HCT116 (cell line): ENCODE measurements around the gene CFAP61. TPM values are rescaled to one million over a fixed set of nuclear protein-coding genes. Genes with fewer than 3 reads are reported as not detected.

Experiments
- ATAC-seq: fragments of 200-7000 bp; cut with Tn5 transposase; 2 replicates; pipeline ENCODE4 v1.9.1; 2020; ENCODE audit warnings: mild to moderate bottlenecking, moderate library complexity
- BruUV-seq: library from RNA; stranded (reverse); fragments of 400-500 nt; replicated peaks from 2 replicates; lab custom pipeline; 2021; lab: Mats Ljungman, UMichigan
- CTCF ChIA-PET: fragments of 300-600 bp; sonication (Branson Sonifier 250); formaldehyde crosslinking; loops from one replicate; lab custom pipeline; 2021; ENCODE audit warnings: antibody characterized with exemption; lab: Charles Lee
- POLR2A ChIA-PET: fragments of 300-600, 350-600 bp; sonication (Branson Sonifier 250); formaldehyde crosslinking; loops from one replicate; lab custom pipeline; 2021; ENCODE audit warnings: antibody characterized with exemption; lab: Charles Lee
- RAD21 ChIA-PET, 2 experiments: fragments of 300-600 bp; sonication (Branson Sonifier 250); formaldehyde crosslinking; loops; one replicate each; lab custom pipeline; 2023; ENCODE audit warnings: low total read pairs in 2 of 2; ENCODE audit not compliant: uncharacterized antibody in 2 of 2, unreplicated experiment in 2 of 2, low non-redundant PET in 1 of 2; lab: Charles Lee
- DNase-seq: peaks from one replicate; pipeline ENCODE4 v3.0.0-alpha.2; 2010; ENCODE audit warnings: low read depth, low spot score
- H2AFZ ChIP-seq: fragments of 200-600 bp; shearing (Covaris generic), sonication (generic); 2 replicates; pipeline ENCODE4 v1.6.1; 2017; ENCODE audit warnings: low read depth, mixed run types, mixed read lengths, antibody characterized with exemption, low read length; ENCODE audit not compliant: poor library complexity, severe bottlenecking
- H3K27ac ChIP-seq: 2 replicates; pipeline ENCODE4 v1.5.1; 2012; ENCODE audit warnings: low read depth, low read length
- H3K27me3 ChIP-seq: fragments of 200-600 bp; sonication (generic); 2 replicates; pipeline ENCODE4 v1.6.1; 2016; ENCODE audit warnings: mixed run types, low read length, mixed read lengths; ENCODE audit not compliant: insufficient read depth
- H3K36me3 ChIP-seq, 2 experiments: fragments of 200-500 bp in 1 of 2; fragments of 200-600 bp in 1 of 2; sonication (Bioruptor generic) in 1 of 2; sonication (generic) in 1 of 2; 2 replicates each; pipeline versions ENCODE4 v1.5.1 to v1.6.1; 2014 to 2016; ENCODE audit warnings: low read length in 2 of 2, inconsistent platforms in 1 of 2, mixed read lengths in 1 of 2, mixed run types in 1 of 2; ENCODE audit not compliant: insufficient read depth in 2 of 2, control insufficient read depth in 1 of 2
- H3K4me1 ChIP-seq, 2 experiments: fragments of 200-600 bp in 1 of 2; sonication (generic) in 1 of 2; 2 replicates each; pipeline versions ENCODE4 v1.5.1 to v1.6.1; 2012 to 2017; ENCODE audit warnings: low read length in 2 of 2, inconsistent platforms in 1 of 2, mild to moderate bottlenecking in 1 of 2, mixed read lengths in 1 of 2, mixed run types in 1 of 2, moderate library complexity in 1 of 2; ENCODE audit not compliant: insufficient read depth in 2 of 2, control insufficient read depth in 1 of 2
- H3K4me2 ChIP-seq: fragments of 200-600 bp; sonication (generic); 2 replicates; pipeline ENCODE4 v1.6.1; 2017; ENCODE audit warnings: mixed run types, low read length, mixed read lengths
- H3K4me3 ChIP-seq, 2 experiments: fragments of 200-600 bp in 1 of 2; sonication (generic) in 1 of 2; replicated peaks in 1 of 2; 2 replicates each; pipeline ENCODE4 v1.5.1; 2011 to 2016; ENCODE audit warnings: low read length in 2 of 2, control low read depth in 1 of 2, low read depth in 1 of 2, mild to moderate bottlenecking in 1 of 2, mixed read lengths in 1 of 2, mixed run types in 1 of 2
- H3K79me2 ChIP-seq: fragments of 200-600 bp; sonication (generic); 2 replicates; pipeline ENCODE4 v1.6.1; 2017; ENCODE audit warnings: mild to moderate bottlenecking, mixed run types, low read length, moderate library complexity, mixed read lengths; ENCODE audit not compliant: insufficient read depth
- H3K9ac ChIP-seq: fragments of 200-600 bp; sonication (generic); 2 replicates; pipeline ENCODE4 v1.6.1; 2016; ENCODE audit warnings: low read length, mixed read lengths
- H3K9me2 ChIP-seq: fragments of 200-600 bp; sonication (generic), shearing (Covaris generic); 2 replicates; pipeline ENCODE4 v1.6.1; 2017; ENCODE audit warnings: mixed run types, mild to moderate bottlenecking, moderate library complexity; ENCODE audit not compliant: insufficient read depth
- H3K9me3 ChIP-seq, 2 experiments: fragments of 200-500 bp in 1 of 2; fragments of 200-600 bp in 1 of 2; sonication (Bioruptor generic) in 1 of 2; sonication (generic) in 1 of 2; 2 replicates each; pipeline ENCODE4 v1.6.1; 2014 to 2017; ENCODE audit warnings: low read length in 2 of 2, mixed read lengths in 2 of 2, inconsistent platforms in 1 of 2, low read depth in 1 of 2, mild to moderate bottlenecking in 1 of 2, mixed run types in 1 of 2, moderate library complexity in 1 of 2; ENCODE audit not compliant: control insufficient read depth in 1 of 2, insufficient read depth in 1 of 2
- H4K20me1 ChIP-seq: fragments of 200-600 bp; sonication (generic), shearing (Covaris generic); 2 replicates; pipeline ENCODE4 v1.6.1; 2017; ENCODE audit warnings: mixed run types, mild to moderate bottlenecking, moderate library complexity; ENCODE audit not compliant: insufficient read depth
- TCF7L2 ChIP-seq: IDR thresholded peaks from 2 replicates; pipeline ENCODE4 v1.7.0; 2011; ENCODE audit warnings: borderline replicate concordance, inconsistent platforms; ENCODE audit not compliant: insufficient read depth, insufficient read length; ENCODE audit errors: extremely low read depth
- YY1 ChIP-seq: IDR thresholded peaks from 2 replicates; pipeline ENCODE4 v1.6.1; 2011; ENCODE audit warnings: low read length, low read depth, moderate library complexity, mild to moderate bottlenecking; ENCODE audit not compliant: insufficient replicate concordance; ENCODE audit errors: extremely low read depth
- ZFX ChIP-seq: fragments of 450-650 bp; IDR thresholded peaks from 2 replicates; pipeline ENCODE4 v1.6.1; 2017
- intact Hi-C: fragments of 100-400 bp; cut with micrococcal nuclease; formaldehyde crosslinking; loops from 2 replicates; pipeline ENCODE4 v1.10.0; 2022
- total RNA-seq: library from RNA; stranded (reverse); gene quantifications from one replicate; pipeline ENCODE4 v1.2.1, GENCODE V29; 2021; ENCODE audit not compliant: unreplicated experiment
- TF ChIP-seq, protein P1 (sequence below): IDR thresholded peaks from 2 replicates; pipeline ENCODE4 v1.6.1; 2012
- TF ChIP-seq, protein P2 (sequence below): IDR thresholded peaks from 2 replicates; pipeline ENCODE4 v1.6.1; 2012; ENCODE audit warnings: low read depth

CFAP61 gene
- total RNA-seq, 1 experiment from 2014 or later, result 1.7 TPM

DNA sequence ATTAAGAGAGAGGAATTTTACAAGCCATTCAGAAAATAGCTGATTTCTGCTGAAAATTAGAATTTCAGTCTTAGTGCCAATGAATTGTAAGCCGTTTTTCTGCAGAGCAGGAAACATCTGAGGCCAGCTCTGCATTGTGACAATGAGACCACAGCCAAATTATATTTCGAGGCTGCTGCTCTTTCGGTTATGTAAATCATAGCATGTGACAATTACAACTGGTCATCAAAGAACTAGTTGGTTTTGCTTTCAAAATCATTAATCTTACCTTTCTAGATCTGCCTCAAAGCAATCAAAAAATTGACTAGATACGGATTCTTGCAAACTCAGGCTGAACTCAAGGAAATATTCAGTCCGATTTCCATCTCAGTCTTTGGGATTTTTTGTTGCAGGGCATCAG, 282.2 kb downstream of the CFAP61 start:
- H4K20me1 ChIP-seq, result no peaks in the 10 kb centered on the region
- DNase-seq (no peak), ATAC-seq (no peak)
- no peak for TF ChIP-seq YY1
- TF ChIP-seq, protein P1, sequence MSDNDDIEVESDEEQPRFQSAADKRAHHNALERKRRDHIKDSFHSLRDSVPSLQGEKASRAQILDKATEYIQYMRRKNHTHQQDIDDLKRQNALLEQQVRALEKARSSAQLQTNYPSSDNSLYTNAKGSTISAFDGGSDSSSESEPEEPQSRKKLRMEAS, result no peak
- TF ChIP-seq, protein P2, sequence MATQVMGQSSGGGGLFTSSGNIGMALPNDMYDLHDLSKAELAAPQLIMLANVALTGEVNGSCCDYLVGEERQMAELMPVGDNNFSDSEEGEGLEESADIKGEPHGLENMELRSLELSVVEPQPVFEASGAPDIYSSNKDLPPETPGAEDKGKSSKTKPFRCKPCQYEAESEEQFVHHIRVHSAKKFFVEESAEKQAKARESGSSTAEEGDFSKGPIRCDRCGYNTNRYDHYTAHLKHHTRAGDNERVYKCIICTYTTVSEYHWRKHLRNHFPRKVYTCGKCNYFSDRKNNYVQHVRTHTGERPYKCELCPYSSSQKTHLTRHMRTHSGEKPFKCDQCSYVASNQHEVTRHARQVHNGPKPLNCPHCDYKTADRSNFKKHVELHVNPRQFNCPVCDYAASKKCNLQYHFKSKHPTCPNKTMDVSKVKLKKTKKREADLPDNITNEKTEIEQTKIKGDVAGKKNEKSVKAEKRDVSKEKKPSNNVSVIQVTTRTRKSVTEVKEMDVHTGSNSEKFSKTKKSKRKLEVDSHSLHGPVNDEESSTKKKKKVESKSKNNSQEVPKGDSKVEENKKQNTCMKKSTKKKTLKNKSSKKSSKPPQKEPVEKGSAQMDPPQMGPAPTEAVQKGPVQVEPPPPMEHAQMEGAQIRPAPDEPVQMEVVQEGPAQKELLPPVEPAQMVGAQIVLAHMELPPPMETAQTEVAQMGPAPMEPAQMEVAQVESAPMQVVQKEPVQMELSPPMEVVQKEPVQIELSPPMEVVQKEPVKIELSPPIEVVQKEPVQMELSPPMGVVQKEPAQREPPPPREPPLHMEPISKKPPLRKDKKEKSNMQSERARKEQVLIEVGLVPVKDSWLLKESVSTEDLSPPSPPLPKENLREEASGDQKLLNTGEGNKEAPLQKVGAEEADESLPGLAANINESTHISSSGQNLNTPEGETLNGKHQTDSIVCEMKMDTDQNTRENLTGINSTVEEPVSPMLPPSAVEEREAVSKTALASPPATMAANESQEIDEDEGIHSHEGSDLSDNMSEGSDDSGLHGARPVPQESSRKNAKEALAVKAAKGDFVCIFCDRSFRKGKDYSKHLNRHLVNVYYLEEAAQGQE, result no peak
- TF ChIP-seq ZFX, result no peak
- TF ChIP-seq TCF7L2, result no peak
- no peak overlapping the region for H3K27ac ChIP-seq
- no peak overlapping the region for H3K9ac ChIP-seq
- BruUV-seq, result no TSS peak
- H3K9me3 ChIP-seq, result no peaks in the 10 kb centered on the region
- ChIA-PET RAD21 (no interaction called here), CTCF (no interaction called here), POLR2A (no interaction called here)
- H3K27me3 ChIP-seq, result peaks cover 12% of the 10 kb centered on the region; the same call in 1 of the 2 replicates
- H2AFZ ChIP-seq, result no peak overlapping the region
- no peak overlapping the region for H3K4me2 ChIP-seq
- H3K9me2 ChIP-seq, result no peaks in the 10 kb centered on the region
- no peak overlapping the region for H3K4me3 ChIP-seq
- intact Hi-C loops, result no loop called here
- no peaks in the 10 kb centered on the region for H3K79me2 ChIP-seq
- H3K36me3 ChIP-seq, result no peaks in the 10 kb centered on the region
- no peaks in the 10 kb centered on the region for H3K4me1 ChIP-seq
